ENCODE results near the gene MED28. TPM values are rescaled to one million over a fixed set of nuclear protein-coding genes. Genes with fewer than 3 reads are reported as not detected.

The MED28 gene
- polyA plus RNA-seq, 1 of the 3 experiments (the other 2 are of a cell fraction): 7.5 TPM

GRCh38 chr4:17605236-17605635, 9.2 kb upstream of the MED28 start:
- Histone ChIP-seq H3K36me3 (replicated peaks in 1 of 2; ENCODE audit: control insufficient read depth in 1 of 2, insufficient read depth in 2 of 2, low read length in 1 of 2) (peaks cover 8 to 42% of the 10 kb centered on the region in 2 experiments), H3K79me2 (ENCODE audit: insufficient read depth) (no peaks in the 10 kb centered on the region), H3F3A (replicated peaks; ENCODE audit: insufficient read depth) (no peaks in the 10 kb centered on the region), H3K27me3 (ENCODE audit: insufficient read depth) (no peaks in the 10 kb centered on the region), H2AFZ (ENCODE audit: low read depth) (no peak overlapping the region), H3K4me3 (ENCODE audit: low read depth in 2 of 2, low read length in 1 of 2) (no peak overlapping the region), H3K27ac (ENCODE audit: low read depth in 2 of 2, low read length in 1 of 2) (no peak overlapping the region), H3K9ac (no peak overlapping the region), H3K4me1 (ENCODE audit: control insufficient read depth in 1 of 2, insufficient read depth in 2 of 2, low read depth in 1 of 2, low read length in 1 of 2) (no peaks in the 10 kb centered on the region), H3K9me2 (no peaks in the 10 kb centered on the region), H3K9me3 (no peaks in the 10 kb centered on the region), H3K4me2 (no peak overlapping the region), H4K20me1 (ENCODE audit: insufficient read depth) (no peaks in the 10 kb centered on the region)
- ChIA-PET POLR2A (interaction anchor here (0.9 kb wide), 1 partner anchor 9 kb away, joined by 3 read pairs; the partner anchor contains the start of gene MED28), CTCF (interaction anchor here (1.1 kb wide), 1 partner anchor 10 kb away, joined by 3 read pairs; no protein-coding TSS in a partner anchor)
- TF ChIP-seq YY1 (IDR thresholded peaks at IDR 0.05; ENCODE audit: low read depth) (no peak), FOXJ3 (CRISPR knock-in tag; IDR thresholded peaks at IDR 0.05) (no peak), RXRA (IDR thresholded peaks at IDR 0.05; ENCODE audit: borderline replicate concordance, low read depth) (no peak), SMC3 (IDR thresholded peaks at IDR 0.05; ENCODE audit: low read depth, low read length) (no peak), FOXM1 (IDR thresholded peaks at IDR 0.05; ENCODE audit: low read depth) (no peak), EP300 (IDR thresholded peaks at IDR 0.05; ENCODE audit: borderline replicate concordance in 1 of 2, low read depth in 1 of 2, low read length in 1 of 2) (no peak), USF1 (IDR thresholded peaks at IDR 0.05; ENCODE audit: borderline replicate concordance, low read depth) (no peak), ELF1 (IDR thresholded peaks at IDR 0.05) (no peak), JUND (IDR thresholded peaks at IDR 0.05) (no peak), TEAD4 (IDR thresholded peaks at IDR 0.05; ENCODE audit: borderline replicate concordance, insufficient read depth) (no peak), POLR2AphosphoS5 (IDR thresholded peaks at IDR 0.05; ENCODE audit: low read depth, low read length) (no peak), TAF1 (IDR thresholded peaks at IDR 0.05; ENCODE audit: borderline replicate concordance, low read depth, low read length) (no peak), EZH2phosphoT487 (IDR thresholded peaks at IDR 0.05; ENCODE audit: borderline replicate concordance, low read depth) (no peak), CHD2 (IDR thresholded peaks at IDR 0.05; ENCODE audit: low read length, partially characterized antibody) (no peak)
- 85% methylated on average over 3 of the region's 3 CpGs for WGBS (ENCODE audit: low lambda C conversion rate)
- no peak for DNase-seq

- Histone ChIP-seq H3K4me3 (ENCODE audit: low read depth in 2 of 2, low read length in 1 of 2) (peak overlapping the region; percentile 78 to 80), H2AFZ (ENCODE audit: low read depth) (peak overlapping the region; percentile 96), H4K20me1 (ENCODE audit: insufficient read depth) (peaks cover 35% of the 10 kb centered on the region), H3K9ac (peak overlapping the region; percentile 93), H3K36me3 (replicated peaks in 1 of 2; ENCODE audit: control insufficient read depth in 1 of 2, insufficient read depth in 2 of 2, low read length in 1 of 2) (peaks cover 5 to 7% of the 10 kb centered on the region in 2 experiments), H3F3A (replicated peaks; ENCODE audit: insufficient read depth) (peaks cover 9% of the 10 kb centered on the region), H3K27me3 (ENCODE audit: insufficient read depth) (no peaks in the 10 kb centered on the region), H3K79me2 (ENCODE audit: insufficient read depth) (peaks cover 45% of the 10 kb centered on the region), H3K9me3 (no peaks in the 10 kb centered on the region), H3K4me2 (peak overlapping the region; percentile 83), H3K9me2 (no peaks in the 10 kb centered on the region), H3K4me1 (ENCODE audit: control insufficient read depth in 1 of 2, insufficient read depth in 2 of 2, low read depth in 1 of 2, low read length in 1 of 2) (peaks cover 0 to 6% of the 10 kb centered on the region in 2 experiments; a peak in 1 of 4 replicates), H3K27ac (ENCODE audit: low read depth in 2 of 2, low read length in 1 of 2) (peak overlapping the region; percentile 70 to 81)
- no peak for DNase-seq
- ChIA-PET CTCF (interaction anchor here (0.6 to 2.1 kb wide), 5 partner anchors 16 to 195 kb away, joined by 3 to 10 read pairs (median 4); no protein-coding TSS in a partner anchor), POLR2A (interaction anchor here (0.9 to 1.3 kb wide), 5 partner anchors 8 to 197 kb away, joined by 3 to 5 read pairs (median 3); partner anchors contain the start of genes DCAF16 and NCAPG)
- TF ChIP-seq FOSL2 (IDR thresholded peaks at IDR 0.05; ENCODE audit: borderline replicate concordance, low read depth) (peak; percentile 50; the same call in 1 of the 2 replicates), IRF3 (IDR thresholded peaks at IDR 0.05; ENCODE audit: low read depth, low read length) (no peak), SMC3 (IDR thresholded peaks at IDR 0.05; ENCODE audit: low read depth, low read length) (no peak), EZH2phosphoT487 (IDR thresholded peaks at IDR 0.05; ENCODE audit: borderline replicate concordance, low read depth) (no peak), YY1 (IDR thresholded peaks at IDR 0.05; ENCODE audit: low read depth) (no peak), GABPA (IDR thresholded peaks at IDR 0.05; ENCODE audit: low read depth) (no peak), CTCF (IDR thresholded peaks at IDR 0.05) (no peak), NRF1 (IDR thresholded peaks at IDR 0.05; ENCODE audit: low read depth, low read length) (no peak), FOXM1 (IDR thresholded peaks at IDR 0.05; ENCODE audit: low read depth) (no peak), JUND (IDR thresholded peaks at IDR 0.05) (0 out of 2 replicates have a peak, but pooled peaks have one; percentile 14), TAF1 (IDR thresholded peaks at IDR 0.05; ENCODE audit: borderline replicate concordance, low read depth, low read length) (no peak), ELF1 (IDR thresholded peaks at IDR 0.05) (no peak)
- WGBS (ENCODE audit: low lambda C conversion rate): 2% methylated on average over 23 of the region's 23 CpGs
Observed at GRCh38 chr4:17613761-17614415, 553 bp upstream of the MED28 start.

Data from SK-N-SH (cell line).